NCI-H2029 (cell line): ENCODE measurements around the gene CACNA1B.

Source experiments
- DNase-seq: peaks from one replicate; lab custom pipeline; 2025; lab: John Stamatoyannopoulos, UW

The CACNA1B gene

GRCh38 chr9:138040446-138041430 is 163.2 kb downstream of the CACNA1B start:
- no peak for DNase-seq

GRCh38 chr9:138042146-138042545 is 164.6 kb downstream of the CACNA1B start:
- no peak for DNase-seq

GRCh38 chr9:138042640-138043039 is 165.1 kb downstream of the CACNA1B start:
- DNase-seq: no peak

GRCh38 chr9:138043061-138043410 is 165.5 kb downstream of the CACNA1B start:
- DNase-seq: no peak

GRCh38 chr9:138043411-138044345 is 166.1 kb downstream of the CACNA1B start:
- DNase-seq: no peak

- DNase-seq: no peak
These were observed 167.2 kb downstream of the CACNA1B start for GRCh38 chr9:138044485-138045383.

- peak; percentile 45 for DNase-seq
These were observed 168.2 kb downstream of the CACNA1B start for GRCh38 chr9:138045541-138046490.

- no peak for DNase-seq
These were observed 169.2 kb downstream of the CACNA1B start for GRCh38 chr9:138046641-138047301.

GRCh38 chr9:138047469-138048040 is 170.0 kb downstream of the CACNA1B start:
- DNase-seq: no peak

GRCh38 chr9:138048184-138048583 is 170.6 kb downstream of the CACNA1B start:
- DNase-seq: no peak

- no peak for DNase-seq
These were observed 171.7 kb downstream of the CACNA1B start for GRCh38 chr9:138049085-138049778.

- DNase-seq: no peak
These were observed 172.3 kb downstream of the CACNA1B start for GRCh38 chr9:138049779-138050471.

GRCh38 chr9:138050472-138051330 is 173.1 kb downstream of the CACNA1B start:
- DNase-seq: no peak

- no peak for DNase-seq
These were observed 174.2 kb downstream of the CACNA1B start for GRCh38 chr9:138051586-138052321.

GRCh38 chr9:138052322-138052615 is 174.7 kb downstream of the CACNA1B start:
- no peak for DNase-seq

- DNase-seq: no peak
These were observed 175.2 kb downstream of the CACNA1B start for GRCh38 chr9:138052635-138053320.
